GM19238 (cell line): ENCODE results near the gene ZC3H12C.
"Not testable (repeated sequence)": the region's sequence is repeated elsewhere in the genome, so short reads cannot be mapped to it uniquely, and the experiment has no call there.

Experiments
- DNase-seq: peaks from one replicate; pipeline ENCODE4 v3.0.0; 2011; ENCODE audit warnings: low spot score; ENCODE audit not compliant: insufficient read length

ZC3H12C gene

DNA sequence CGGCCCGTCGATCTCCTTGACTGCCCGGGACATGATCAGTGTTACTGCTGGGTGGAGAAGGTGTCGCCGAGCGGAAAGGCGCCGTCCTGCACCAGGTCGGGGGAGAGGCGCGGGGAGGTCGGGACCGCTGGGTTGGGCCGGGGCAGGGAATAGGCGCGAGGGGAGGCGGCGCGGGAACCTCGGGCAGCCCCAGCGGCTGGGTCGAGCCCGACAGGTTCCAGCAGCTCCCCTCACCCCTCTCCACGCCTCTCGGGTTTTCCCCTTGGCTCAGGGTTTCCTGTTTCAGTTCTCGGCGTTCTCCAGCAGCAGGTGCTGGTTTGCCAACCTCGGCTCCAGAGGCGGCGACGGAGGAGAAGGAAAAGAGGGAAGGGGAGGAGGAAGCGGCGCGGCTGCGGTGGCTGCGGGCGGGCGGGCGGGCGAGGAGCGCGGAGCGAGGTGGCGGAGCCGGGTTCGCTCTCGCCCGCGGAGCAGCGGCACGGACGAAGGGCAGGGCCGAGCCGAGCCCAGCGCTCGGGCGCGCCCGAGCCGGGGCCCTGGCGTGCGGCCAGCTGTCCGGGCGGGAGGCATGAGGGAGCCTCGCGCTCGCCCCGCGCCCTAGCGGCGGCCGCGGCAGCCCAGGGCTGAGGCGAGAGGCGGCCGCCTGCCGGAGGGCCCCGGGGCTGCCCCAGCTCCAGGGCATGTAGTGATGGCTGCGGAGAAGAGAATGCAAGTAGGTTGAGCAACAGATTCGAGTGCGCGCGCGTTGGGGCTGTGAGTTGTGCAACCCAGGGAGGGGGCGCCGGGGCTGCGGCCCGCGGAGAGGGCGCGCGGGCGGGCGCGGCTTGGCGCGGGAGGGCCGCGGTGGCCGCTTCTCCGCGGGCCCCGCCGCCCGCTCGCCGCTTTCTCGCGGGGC, at the start of gene ZC3H12C:
Gene ZC3H12C, plus strand, starts transcription at position 878 of the 892 bp plus-strand sequence. CDS start 20 bp downstream, outside the sequence.
- peak; percentile 69 for DNase-seq

DNA sequence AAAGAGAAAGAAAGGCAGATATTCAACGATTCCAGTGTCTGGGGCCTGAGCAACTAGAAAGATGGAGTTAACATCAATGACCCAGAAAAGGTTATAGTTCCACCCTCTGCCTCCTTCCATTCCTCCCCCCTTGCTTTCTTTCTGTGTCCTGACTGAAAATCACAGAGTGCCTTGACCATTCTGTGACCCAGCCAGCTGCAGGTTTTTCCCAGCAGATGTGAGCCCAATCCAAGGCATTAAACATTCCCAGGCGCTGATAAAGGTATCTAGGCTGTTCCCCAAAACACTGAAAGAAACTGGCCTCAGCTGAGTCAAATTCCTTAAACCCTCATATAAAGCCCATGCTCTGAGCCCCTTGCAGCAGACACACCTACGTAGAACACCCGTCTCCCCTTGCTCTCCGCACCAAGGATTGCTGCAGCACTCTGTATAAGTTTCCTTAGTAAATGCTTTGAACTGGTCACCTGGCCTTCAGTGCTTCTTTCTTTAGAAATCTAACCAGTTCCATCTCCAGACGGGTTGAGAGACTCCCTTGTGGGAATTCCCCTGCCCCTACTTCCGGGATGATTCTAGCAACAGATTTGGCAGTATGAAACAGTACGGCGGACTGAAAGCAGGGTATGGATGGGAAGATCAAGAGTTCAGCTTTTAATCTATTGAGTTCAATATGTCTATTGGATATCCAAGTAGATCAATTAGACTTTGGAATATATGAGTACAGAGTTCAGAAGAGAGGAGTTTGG, 48.8 kb upstream of the ZC3H12C start:
- DNase-seq, result no peak

DNA sequence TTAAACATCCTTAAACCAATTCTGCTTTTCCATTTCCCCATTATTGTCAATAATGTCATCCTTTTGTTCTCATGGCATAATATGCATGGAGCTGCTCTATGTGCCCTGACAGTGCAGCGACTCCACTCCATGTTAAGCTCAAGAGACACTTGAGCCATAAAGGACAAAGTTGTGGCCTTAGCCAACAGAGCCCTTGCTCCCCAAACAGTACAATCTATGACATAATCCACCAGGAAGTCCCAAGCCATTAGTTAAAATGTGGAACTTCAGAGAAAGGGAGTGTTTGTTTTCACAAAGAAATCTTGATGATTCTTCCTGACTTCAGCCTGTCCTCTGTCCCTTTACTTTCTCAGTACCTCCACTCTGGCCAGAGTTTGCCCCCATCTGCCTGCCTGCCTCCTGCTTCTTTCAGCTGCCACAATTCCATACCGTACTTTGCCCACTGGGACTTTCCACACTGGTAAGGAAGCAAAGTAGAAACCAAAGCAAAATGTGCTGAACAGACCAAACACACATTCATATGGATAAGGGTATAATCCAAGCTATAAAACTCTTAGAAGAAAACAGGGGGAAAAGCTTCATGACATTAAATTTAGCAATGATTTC, 46.3 kb upstream of the ZC3H12C start:
- DNase-seq, result no peak

DNA sequence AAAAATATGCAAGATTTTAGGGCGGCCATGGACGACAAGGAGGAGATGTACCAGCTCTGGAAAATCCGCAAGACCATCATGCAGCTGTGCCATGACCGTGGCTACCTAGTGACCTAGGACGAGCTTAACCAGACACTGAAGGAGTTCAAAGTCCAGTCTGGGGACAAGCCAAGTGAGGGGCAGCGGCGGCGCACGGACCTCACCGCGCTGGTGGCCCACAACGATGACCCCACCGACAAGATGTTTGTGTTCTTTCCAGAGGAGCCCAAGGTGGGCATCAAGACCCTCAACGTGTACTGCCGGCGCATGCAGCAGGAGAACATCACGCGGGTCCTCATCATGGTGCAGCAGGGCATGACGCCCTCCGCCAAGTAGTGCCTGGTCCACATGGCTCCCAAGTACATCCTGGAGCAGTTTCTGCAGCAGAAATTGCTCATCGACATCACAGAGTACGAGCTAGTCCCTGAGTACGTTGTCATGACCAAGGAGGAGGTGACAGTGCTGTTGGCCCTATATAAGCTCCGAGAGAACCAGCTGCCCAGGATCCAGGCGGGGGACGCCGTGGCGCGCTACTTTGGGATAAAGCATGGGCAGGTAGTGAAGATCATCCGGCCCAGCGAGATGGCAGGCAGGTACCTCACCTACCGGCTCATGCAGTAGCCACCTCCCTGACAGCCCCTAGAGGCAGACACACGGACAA, 43.5 kb upstream of the ZC3H12C start:
- no peak for DNase-seq

DNA sequence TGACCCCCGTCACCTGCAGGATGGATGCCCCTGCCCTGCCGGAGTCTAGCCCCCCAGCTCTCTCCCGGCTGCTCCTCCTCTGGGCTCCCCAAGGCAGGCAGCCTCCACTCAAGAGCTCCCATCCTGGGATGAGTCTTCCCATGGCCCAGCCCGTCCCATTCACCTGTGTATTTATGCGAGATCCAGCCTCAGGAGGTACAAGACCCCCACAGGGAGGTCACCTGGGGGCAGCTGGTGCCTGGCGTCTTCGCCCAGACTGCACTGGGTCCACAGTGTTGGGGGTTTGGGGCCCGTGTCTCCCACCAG, 43.0 kb upstream of the ZC3H12C start:
- no peak for DNase-seq

DNA sequence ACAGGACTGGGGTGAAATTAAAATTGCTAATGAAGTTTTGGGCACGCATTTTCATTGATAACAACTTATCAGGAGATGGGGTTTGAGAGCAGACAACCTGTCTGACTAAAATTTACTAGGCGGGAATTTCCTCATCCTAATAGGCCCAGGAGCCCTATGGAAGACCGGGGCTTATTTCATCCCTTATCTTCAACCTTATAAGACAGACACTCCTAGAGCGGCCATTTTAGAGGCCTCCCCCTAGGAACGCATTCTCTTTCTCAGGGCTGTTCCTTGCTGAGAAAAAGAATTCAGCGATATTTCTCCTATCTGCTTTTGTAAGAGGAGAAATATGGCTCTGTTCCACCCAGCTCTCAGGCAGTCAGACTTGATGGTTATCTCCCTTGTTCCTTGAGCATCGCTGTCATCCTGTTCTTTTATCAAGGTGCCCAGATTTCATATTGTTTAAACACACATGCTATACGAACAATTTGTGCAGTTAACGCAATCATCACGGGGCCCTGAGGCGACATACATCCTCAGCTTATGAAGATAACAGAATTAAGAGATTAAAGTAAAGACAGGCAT, 39.3 kb upstream of the ZC3H12C start:
- no peak for DNase-seq

DNA sequence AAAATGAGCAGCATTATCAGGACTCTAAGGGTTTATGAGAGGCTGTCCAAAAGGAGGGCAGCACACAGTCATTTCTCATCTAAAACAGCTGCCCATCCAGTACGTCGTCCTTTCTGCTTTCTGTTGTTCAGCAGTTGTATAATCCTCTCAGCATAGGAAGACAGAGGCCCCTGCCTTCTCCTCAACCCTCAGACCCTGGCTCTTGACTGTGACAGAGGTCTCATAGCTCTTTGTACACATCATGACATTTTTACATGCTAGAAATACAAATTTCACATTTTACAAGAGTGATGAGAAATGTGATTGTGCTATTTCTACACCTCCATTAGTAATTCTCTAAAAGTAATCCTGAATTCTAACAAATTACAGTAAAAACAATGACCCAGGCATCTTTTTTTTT, 36.2 kb upstream of the ZC3H12C start:
- no peak for DNase-seq

DNA sequence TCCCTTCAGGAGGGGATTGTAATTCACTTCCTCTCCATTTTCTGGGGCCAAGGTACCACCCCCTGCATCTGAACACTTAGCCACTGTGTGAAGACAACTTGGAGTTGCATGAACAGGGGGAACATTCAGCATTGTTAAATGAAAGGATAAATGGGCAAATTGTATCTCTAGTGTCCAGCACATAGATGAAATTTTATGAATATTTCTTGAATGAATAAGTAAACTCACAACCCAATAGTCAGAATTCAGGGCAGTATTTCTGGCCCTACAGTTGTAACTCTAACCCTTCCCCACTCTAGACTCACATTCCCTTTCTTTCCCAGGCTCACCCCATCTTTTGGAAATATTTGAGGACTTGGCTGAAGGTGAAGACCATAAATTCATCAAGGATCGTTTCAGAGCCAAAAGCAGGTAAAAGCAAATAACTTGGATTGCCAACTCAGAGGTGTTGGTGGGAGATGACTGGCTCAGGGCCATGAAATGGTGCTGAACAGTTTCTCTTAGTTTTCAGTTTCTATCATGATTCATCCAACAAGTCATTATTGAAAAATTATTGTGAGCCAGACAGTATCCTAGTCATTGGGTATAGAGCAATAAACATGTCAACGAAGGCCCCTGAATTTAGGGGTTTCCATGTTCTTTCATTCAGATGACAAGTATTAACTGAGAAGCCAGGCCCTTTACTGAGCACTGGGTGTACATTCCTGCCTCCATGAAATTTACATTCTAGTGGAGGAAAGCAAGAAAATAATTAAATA, 33.3 kb upstream of the ZC3H12C start:
- no peak for DNase-seq

DNA sequence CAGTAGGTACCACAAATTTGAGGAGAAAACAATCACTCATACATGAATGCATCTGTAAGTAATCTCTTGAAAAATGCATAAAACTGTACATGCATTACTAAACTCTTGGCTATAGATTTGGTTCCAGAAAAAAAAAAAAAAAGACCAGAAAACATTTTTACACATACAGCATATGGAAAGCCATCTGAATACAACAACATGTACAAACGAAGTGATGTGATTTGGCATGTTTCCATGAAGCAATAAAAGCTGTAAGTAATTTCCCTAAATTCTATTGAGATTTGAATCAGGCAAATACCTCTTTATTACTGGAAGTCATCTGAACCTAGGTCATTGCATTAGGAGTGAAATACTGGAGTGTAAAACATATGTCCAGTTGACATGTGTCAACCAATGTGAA, 31.9 kb upstream of the ZC3H12C start:
- no peak for DNase-seq

DNA sequence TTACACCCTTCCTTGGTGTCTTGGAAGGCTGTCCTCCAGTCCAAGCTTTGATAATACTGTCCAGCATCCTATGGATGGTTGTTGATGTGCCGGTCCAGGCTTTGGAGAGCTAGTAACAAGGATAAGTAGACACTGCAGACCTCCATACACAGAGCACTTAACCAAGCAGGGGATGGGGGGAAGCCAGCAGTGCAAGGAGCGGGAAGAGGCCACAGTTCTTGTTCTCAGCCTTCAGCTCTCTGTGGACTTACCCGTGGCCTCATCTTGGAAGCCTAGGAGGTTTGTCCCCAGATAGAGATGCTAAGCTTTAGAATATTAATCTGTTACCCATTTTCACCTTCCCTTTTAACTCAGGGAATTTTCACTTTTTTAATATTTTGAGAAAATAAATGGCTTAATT, 30.9 kb upstream of the ZC3H12C start:
- no peak for DNase-seq

DNA sequence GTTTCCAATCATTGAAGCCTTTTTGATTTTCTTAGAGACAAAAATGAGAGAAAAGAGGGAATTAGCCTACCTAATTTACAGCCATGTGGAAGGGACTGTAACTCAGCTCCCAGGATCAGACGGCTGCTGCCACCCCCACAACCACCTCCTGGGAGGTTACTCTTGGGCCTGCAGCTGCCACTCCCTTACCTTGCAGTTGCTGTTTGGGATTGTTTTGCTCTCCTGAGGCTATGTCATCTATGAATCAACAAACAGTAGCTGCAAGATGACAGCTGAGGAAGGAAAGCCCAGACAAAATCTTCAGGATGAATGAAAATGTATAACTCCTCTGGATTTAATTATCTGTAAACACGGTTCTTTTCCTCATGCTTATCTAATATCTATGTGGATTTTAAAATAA, 28.0 kb upstream of the ZC3H12C start:
- DNase-seq, result no peak

DNA sequence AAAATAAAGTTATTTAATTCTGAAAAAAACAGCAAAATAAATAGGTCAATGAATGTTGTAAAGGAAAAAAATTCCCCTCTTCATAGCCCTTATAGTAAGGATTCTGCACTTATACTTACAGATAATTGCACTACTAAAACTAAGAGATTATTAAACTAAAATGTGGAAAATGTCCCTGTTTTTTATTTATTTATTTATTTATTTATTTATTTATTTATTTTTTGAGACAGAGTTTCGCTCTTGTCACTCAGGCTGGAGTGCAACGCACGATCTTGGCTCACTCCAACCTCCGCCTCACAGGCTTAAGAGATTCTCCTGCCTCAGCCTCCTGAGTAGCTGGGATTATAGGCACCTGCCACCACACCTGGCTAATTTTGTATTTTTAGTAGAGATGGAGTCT, 25.2 kb upstream of the ZC3H12C start:
- not testable (repeated sequence) for DNase-seq

DNA sequence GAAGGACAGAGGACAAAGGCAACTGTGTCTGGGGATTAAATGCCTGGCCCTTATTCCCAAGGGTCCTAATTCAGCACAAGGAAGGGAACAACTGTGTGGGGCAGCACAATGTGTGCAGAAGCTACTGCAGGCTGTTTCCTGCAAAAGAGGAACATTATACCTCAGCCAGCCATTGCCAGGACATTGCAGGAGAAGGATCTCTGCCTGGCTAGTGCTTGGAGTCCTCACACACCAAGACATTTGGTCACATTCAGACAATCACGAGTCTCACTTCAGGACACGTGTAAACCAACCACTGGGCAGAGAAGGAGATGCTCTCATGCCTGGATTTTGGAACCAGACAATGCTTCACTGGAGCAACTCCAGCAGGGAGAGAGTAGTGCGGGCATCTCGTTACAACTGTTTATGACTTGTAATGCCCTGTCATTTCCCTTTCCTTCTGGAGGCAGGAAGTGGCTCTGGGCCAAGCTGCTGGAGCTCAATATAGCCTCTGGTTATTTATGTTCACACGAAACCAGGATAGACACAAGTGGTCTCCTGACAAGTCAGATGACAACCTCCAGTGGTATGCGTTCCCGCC, 23.9 kb upstream of the ZC3H12C start:
- DNase-seq, result no peak

DNA sequence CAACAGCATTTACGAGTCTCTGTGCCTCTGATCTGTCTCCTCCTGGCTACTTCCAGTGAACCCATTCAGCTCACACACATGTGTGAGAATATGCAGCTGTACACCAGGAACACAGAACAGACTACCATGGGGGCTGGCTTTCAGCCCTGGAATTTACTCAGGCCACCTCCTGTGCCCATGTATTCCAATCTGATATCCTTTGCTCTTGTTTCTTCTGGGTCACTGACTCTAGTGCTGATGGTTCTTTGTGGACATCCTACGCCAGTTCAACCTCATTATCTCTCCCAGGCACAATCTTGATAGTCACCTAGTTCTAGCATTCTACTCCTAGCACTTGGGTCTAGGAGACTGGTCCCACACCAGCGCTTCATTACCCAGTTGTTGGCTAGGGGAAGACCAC, 23.0 kb upstream of the ZC3H12C start:
- DNase-seq, result no peak

DNA sequence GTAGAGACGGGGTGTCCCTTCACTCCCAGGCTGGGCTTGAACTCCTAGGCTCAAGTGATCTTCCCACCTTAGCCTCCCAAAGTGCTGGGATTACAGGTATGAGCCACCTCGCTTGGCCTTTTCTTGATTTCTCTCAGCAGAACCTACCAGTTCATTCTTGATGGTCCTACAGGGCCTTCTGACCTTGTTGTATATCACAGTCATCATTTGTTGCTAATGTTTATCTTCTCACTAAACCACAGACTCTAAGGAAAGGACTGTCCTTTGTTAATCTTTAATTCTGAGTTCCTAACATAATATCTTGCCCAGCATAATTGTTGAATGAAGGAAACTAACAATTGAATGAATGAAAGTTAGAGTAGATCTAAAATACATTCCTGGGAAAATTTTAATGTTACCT, 22.0 kb upstream of the ZC3H12C start:
- no peak for DNase-seq

DNA sequence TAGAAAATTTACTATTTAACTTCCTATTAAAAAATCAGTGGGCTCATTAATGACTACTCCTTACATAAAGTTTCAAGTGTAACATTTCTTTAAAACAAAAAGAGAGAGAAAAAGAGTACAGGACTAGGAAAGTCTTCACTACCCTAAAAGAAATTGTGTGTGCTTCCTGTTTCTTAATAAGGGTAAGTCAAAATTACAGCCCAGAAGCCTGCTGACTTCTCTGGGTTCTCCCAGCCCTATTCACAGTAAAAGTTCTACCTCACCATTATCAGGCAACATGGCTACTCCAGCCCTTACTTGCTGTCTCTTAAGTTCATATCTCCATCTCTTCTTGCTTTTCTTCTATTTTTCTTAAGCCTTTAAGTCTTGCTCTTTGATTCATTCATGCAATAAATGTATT, 20.3 kb upstream of the ZC3H12C start:
- DNase-seq, result no peak

DNA sequence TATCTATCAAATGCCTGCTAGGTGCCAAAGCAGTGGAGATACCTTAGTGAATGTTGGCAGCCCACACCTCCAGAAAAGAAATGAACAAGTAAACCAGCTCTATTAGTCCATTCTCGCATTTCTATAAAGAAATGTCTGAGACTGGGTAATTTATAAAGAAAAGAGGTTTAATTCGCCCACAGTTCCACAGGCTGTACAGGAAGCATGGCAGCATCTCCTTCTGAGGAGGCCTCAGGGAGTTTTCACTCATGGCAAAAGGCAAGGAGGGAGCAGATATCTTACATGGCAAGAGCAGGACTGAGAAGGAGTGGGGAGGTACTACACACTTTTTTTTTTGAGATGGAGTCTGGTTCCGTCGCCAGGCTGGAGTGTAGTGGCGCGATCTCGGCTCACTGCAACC, 18.7 kb upstream of the ZC3H12C start:
- no peak for DNase-seq

DNA sequence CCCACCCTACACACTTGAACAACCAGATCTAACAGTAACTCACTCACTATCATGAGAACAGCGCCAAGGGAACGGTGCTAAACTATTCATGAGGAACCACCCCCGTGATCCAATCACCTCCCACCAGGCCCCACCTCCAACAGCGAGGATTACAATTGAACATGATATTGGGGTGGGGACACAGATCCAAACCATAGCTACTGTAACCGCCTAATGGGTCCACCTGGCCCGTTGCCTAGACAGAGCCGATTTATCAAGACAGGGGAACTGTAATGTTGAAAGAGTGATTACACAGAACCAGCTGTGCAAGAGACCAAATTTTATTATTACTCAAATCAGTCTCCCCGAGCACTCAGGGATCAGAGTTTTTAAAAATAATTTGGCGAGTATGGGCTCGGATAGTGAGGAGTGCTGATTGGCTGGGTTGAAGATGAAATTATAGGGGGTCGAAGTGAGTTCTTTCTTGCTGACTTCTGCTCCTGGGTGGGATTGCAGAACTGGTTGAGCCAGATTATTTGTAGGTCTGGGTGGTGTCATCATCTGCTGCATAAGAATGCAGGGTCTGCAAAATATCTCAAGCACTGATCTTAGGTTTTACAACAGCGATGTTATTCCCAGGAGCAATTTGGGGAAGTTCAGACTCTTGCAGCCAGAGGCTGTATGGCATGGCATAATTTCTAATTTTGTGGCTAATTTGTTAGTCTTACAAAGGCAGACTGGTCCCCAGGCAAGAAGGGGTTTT, 17.9 kb upstream of the ZC3H12C start:
- DNase-seq, result no peak

DNA sequence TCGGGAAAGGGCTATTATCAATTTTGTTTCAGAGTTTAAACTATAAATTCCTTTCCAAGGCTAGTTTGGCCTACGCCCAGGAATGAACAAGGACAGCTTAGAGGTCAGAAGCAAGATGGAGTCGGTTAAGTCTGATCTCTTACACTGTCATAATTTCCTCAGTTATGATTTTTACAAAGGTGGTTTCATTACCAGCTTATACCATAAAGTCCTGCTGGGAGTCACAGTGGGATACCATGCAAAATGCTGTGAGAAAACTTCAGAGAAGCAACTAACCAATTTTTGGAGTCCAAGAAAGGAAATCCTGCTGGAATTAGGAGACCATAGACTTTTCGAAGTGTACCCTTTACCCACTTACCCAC, 17.4 kb upstream of the ZC3H12C start:
- no peak for DNase-seq
